Parathyroid adenoma (tissue), 2 donors: Measurements from ENCODE around the gene ABHD3.
"Not testable (repeated sequence)": the region's sequence is repeated elsewhere in the genome, so short reads cannot be mapped to it uniquely, and the experiment has no call there.

Experiments
- H2AFZ ChIP-seq: fragments of 300-600 bp; sonication (generic); one replicate; pipeline ENCODE4 v1.7.0; 2017; ENCODE audit warnings: antibody characterized with exemption, mild to moderate bottlenecking
- H3K27ac ChIP-seq: fragments of 300-600 bp; sonication (generic); one replicate; pipeline ENCODE4 v1.7.0; 2017
- H3K27me3 ChIP-seq: fragments of 300-600 bp; sonication (generic); one replicate; pipeline ENCODE4 v1.7.0; 2017; ENCODE audit warnings: low read length; ENCODE audit not compliant: control insufficient read depth, insufficient read depth
- H3K36me3 ChIP-seq: fragments of 300-600 bp; sonication (generic); one replicate; pipeline ENCODE4 v1.7.0; 2017; ENCODE audit warnings: low read length; ENCODE audit not compliant: control insufficient read depth, insufficient read depth
- H3K4me1 ChIP-seq: fragments of 300-600 bp; sonication (generic); one replicate; pipeline ENCODE4 v1.7.0; 2017; ENCODE audit warnings: control low read depth
- H3K4me2 ChIP-seq: fragments of 300-600 bp; sonication (generic); one replicate; pipeline ENCODE4 v1.7.0; 2017; ENCODE audit warnings: low read length
- H3K4me3 ChIP-seq: fragments of 300-600 bp; sonication (generic); one replicate; pipeline ENCODE4 v1.7.0; 2017; ENCODE audit warnings: low read depth, low read length
- H3K79me2 ChIP-seq: fragments of 300-600 bp; sonication (generic); one replicate; pipeline ENCODE4 v1.7.0; 2017; ENCODE audit warnings: control low read depth
- H3K9ac ChIP-seq: fragments of 300-600 bp; sonication (generic); one replicate; pipeline ENCODE4 v1.7.0; 2017; ENCODE audit warnings: mild to moderate bottlenecking
- H3K9me3 ChIP-seq: fragments of 300-600 bp; sonication (generic); one replicate; pipeline ENCODE4 v1.7.0; 2017; ENCODE audit warnings: low read length; ENCODE audit not compliant: control insufficient read depth
- CTCF ChIP-seq: fragments of 300-600 bp; sonication (generic); IDR thresholded peaks from one replicate; pipeline ENCODE4 v1.7.0; 2017; ENCODE audit warnings: antibody characterized with exemption, mild to moderate bottlenecking
- donor health status: primary hyperparathyroidism.

ABHD3 gene

GRCh38 chr18:21693322-21693721 is 11.3 kb downstream of the ABHD3 start:
- TF ChIP-seq CTCF, result no peak
- Histone ChIP-seq H3K27ac (no peak overlapping the region), H3K27me3 (no peaks in the 10 kb centered on the region), H3K9me3 (no peaks in the 10 kb centered on the region), H3K4me3 (no peak overlapping the region), H3K4me2 (no peak overlapping the region), H2AFZ (no peak overlapping the region), H3K4me1 (no peaks in the 10 kb centered on the region), H3K79me2 (no peaks in the 10 kb centered on the region), H3K36me3 (no peaks in the 10 kb centered on the region), H3K9ac (no peak overlapping the region)

DNA sequence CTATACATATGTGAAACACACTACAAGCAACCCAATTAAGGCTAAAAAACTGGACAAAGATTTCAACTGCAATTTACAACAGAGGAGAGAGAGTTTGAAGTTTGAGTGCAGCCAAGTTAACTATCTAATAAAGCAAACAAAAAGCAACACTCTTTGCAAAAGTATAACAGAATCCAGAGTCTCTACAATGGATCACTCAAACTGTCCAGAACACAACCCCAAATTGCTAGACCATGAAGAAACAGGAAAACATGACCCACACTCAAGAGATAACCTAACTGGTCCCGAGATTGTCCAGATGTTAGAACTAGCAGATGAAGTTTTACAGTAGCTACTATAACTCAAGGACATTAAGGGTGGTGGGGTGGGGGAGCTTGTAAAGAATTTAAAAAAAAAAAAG is 14.8 kb downstream of the ABHD3 start:
- Histone ChIP-seq H3K9me3 (no peaks in the 10 kb centered on the region), H3K27ac (no peak overlapping the region), H3K4me1 (peaks cover 2% of the 10 kb centered on the region), H3K4me2 (no peak overlapping the region), H3K27me3 (no peaks in the 10 kb centered on the region), H3K4me3 (no peak overlapping the region), H3K9ac (no peak overlapping the region), H2AFZ (no peak overlapping the region), H3K36me3 (no peaks in the 10 kb centered on the region), H3K79me2 (no peaks in the 10 kb centered on the region)
- TF ChIP-seq CTCF, result no peak

DNA sequence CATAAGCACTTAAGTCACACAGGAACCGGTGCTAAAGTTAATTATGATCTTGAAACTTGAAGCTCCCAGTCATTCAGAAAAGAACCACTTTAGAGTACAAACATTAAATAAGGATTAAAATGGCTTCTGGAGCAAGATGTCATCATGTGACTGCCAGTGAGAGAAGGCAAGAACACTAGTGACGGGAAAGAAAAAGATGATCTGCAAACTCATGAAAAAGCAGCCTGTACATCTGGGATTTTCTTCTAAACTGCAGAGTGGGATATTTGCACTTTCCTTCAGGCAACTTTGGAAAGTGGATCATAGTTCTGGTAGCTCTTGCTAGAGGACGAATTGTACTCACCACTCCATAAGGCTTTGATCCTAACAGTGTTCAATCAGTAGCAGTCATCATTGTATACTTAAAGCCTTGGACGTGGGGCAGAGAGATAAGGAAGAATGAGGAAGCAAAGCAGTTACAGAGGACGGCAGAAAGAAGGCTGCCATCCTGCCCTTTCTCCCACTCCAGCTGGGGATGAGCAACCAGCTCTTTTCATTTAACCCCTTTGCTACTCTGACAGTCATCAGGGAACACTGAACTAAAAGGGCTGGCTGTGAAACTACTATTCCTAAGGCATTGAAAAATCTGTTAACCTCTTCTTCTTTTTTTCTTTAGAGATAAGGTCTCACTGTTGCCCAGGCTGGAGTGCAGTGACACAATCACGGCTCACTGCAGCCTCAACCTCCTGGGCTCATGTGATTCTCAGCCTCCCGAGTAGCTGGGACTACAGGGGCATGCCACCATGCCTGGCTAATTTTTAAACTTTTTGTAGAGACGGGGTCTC is 18.1 kb downstream of the ABHD3 start:
- Histone ChIP-seq H3K9me3 (no peaks in the 10 kb centered on the region), H3K4me3 (no peak overlapping the region), H3K4me2 (no peak overlapping the region), H3K27me3 (no peaks in the 10 kb centered on the region), H2AFZ (peak overlapping the region; percentile 16), H3K27ac (no peak overlapping the region), H3K9ac (no peak overlapping the region), H3K4me1 (peaks cover 5% of the 10 kb centered on the region), H3K79me2 (no peaks in the 10 kb centered on the region), H3K36me3 (no peaks in the 10 kb centered on the region)
- TF ChIP-seq CTCF, result no peak

GRCh38 chr18:21685556-21685981 is 19.0 kb downstream of the ABHD3 start:
- H3K4me2 ChIP-seq, H3K9me3 ChIP-seq, H3K79me2 ChIP-seq, H3K9ac ChIP-seq, H2AFZ ChIP-seq, H3K27me3 ChIP-seq, H3K27ac ChIP-seq, H3K4me3 ChIP-seq, H3K4me1 ChIP-seq, H3K36me3 ChIP-seq: not testable (repeated sequence)

DNA sequence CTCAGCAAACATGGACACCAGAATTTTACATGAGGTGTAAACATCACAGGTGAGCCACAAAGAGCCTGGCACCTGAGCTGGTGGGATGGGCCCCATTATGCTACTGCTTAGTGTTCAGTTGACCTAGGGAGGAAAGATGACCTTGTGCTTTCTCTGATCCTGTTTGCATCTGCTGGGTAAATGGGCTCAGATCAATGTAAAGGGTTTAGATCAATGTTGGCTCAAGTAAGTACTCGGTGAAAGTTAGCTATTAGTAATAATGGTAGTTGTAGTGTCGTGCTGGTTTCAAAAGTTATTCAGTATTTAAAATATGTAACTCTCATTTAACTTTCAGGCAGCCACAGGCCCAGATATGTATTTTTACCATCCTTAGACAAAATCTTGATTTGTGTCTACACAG is 19.8 kb downstream of the ABHD3 start:
- no peak for TF ChIP-seq CTCF
- H3K9ac ChIP-seq, result no peak overlapping the region

More for the DNA sequence above, 19.8 kb downstream of the ABHD3 start:
- no peaks in the 10 kb centered on the region for H3K9me3 ChIP-seq
- H3K4me2 ChIP-seq, result no peak overlapping the region
- peaks cover 5% of the 10 kb centered on the region for H3K4me1 ChIP-seq
- no peak overlapping the region for H3K4me3 ChIP-seq
- no peak overlapping the region for H3K27ac ChIP-seq
- no peaks in the 10 kb centered on the region for H3K27me3 ChIP-seq
- H3K36me3 ChIP-seq, result no peaks in the 10 kb centered on the region
- H2AFZ ChIP-seq, result no peak overlapping the region
- H3K79me2 ChIP-seq, result no peaks in the 10 kb centered on the region
